HG02981 (cell line): ENCODE data around the gene ARHGEF10L.

Source experiments
- ATAC-seq: cut with Tn5 transposase; IDR thresholded peaks from one replicate; pipeline ENCODE4 v1.9.1; 2021; ENCODE audit warnings: mild to moderate bottlenecking, moderate library complexity; ENCODE audit not compliant: unreplicated experiment

Gene ARHGEF10L

DNA sequence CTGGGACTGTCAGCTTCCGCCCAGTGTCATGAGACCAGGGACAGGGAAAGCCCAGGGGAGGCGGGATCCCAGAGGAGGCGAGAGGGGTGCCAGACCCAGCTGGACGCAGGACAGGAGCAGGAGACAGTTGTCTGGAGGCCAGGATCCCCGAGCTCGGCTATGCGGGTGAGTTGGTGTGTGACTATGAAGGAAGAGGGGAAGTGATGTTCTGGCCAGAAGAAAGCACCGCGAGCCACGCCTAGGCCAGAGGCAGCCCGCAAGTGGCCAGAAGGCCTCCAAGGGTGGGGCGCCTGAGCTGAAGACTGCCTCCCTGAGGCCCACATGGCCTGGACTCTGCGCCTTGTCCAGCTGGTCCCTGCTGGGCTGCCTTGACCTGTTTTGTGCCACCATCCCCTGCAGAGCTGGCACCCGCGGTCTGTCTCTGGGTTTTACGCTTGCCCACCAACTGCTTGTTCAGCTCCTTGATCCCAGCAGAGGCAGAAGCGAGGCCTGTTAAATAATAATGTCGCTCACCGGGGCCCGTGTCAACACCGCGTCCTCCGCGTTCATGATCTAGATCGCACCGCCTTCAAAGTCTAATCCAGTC lies 130.5 kb downstream of the ARHGEF10L start:
- ATAC-seq, result no peak

DNA sequence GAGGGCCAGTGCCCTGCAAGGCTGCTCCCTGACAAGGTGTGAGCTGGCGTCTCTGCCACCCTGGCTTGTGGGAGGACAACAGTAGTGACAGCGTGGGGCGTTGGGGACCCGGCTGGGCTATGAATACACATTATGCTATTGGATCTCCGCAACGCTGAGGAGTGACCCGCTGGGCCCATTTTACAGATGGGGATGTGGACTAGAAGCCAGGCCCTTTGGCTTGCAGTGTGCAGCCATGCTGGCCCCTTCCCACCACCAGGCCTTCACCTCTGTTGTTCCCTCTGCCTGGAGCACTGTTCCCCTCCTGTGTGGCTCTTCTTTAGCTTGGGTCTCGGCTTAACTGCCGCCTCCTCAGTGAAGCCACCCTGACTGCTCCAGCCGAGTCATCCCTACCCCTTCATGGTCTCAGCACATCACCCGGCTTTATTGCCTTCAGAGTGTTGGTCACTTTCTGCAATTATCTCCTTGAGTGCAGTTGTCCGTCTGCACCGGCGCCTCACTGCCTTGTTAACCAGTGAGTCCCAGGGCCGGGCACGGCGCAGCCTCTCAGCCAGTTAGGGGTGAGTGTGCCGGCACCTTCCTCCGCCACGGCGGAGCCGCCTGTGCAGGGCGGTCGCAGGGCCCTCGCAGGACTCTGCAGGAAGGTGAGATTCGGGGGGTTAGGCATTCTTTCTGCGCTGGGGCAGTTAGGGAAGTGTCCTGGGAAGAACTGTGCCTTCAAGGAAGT lies 131.3 kb downstream of the ARHGEF10L start:
- ATAC-seq, result no peak

DNA sequence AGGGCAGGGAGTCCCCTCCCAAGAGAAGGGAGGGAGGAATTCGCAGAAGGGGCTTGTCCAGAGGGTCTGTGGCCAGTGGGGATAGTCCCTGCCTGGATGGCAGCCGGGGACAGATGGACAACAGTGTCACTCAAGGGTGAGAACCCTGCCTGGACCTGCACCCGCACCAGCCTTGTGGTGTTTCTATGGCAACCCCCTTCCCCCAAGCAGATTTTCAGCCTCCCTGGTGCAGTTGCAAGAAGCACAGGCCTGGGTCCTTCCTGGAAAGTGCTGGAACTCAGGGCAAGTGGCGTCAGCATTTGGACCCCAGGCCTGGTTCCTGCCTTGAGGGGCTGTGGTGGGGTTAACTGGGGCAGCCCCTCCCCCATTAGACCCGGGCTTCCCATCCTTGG lies 131.8 kb downstream of the ARHGEF10L start:
- ATAC-seq, result no peak

DNA sequence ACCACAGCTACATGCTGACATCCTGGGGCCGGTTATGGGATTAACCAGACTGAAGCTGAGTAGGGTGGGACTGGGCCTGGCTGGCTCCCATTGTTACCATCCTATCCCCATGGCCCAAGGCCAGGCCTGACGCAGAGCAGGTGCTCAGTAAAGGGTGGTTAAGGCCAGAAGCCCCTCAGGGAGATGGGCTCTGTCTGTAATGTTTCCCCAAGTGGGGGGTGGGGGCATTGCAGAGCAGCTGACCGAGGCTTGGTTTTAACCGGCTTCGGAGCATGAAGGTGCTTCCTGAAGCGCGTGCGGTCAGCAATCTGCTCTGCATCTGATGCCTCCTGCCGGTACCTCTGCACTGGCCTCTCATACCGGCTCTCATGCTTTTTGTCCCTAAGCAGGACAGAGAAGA lies 132.2 kb downstream of the ARHGEF10L start:
- no peak for ATAC-seq

DNA sequence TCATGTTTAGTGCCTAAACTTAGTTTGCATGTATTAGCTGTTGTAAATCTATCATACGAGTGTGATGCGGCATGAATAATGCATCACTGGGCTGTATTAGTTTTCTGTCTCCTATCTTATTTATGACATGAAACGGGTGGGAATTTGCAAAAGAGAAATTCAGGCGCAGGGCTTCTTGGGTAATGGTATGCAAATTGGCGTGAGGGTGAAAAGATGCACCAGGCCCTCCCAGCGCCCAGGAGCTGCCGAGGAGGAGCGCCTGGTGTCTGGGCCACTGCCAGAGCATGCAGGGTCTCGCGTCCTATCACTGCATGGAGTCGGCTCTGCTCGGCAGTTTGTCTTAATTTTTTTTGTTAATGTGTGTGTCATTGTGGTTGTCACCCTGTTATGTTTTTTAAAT lies 132.7 kb downstream of the ARHGEF10L start:
- no peak for ATAC-seq

DNA sequence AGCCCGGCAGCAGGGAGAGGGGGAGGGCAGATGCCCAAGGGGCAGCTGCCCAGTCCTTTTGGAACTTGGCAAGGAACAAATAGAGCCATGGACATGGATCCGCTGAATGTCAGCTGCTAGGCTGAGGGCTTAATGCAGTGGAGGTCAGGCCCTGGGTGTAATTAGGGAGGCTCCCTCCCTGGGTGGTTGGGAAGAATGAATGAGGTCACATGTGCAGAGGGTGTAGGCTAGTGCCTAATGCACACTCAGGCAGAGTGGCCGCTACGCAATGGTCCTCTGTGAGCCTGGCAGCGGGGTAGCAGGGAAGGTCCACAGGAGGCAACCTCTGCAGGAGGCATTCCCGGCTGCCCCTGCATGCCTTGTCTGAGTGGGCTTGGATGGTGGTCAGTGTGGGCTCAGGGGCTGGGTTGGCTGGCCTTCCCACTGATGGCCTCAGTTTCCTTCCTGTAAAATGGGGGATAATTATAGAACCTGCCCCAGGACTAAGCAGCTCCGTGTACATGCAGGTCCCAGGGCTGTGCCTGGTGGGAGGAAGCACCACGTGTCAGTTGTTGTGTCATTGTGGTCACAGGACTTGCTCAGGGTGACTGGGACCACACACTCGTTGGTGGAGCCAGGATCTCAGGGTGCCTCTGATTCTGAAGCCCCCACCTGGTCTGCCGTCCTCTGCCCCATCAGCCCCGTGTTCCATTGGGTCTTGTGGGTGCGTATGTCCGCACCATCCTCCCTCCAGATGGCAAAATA lies 134.0 kb downstream of the ARHGEF10L start:
- ATAC-seq, result no peak

DNA sequence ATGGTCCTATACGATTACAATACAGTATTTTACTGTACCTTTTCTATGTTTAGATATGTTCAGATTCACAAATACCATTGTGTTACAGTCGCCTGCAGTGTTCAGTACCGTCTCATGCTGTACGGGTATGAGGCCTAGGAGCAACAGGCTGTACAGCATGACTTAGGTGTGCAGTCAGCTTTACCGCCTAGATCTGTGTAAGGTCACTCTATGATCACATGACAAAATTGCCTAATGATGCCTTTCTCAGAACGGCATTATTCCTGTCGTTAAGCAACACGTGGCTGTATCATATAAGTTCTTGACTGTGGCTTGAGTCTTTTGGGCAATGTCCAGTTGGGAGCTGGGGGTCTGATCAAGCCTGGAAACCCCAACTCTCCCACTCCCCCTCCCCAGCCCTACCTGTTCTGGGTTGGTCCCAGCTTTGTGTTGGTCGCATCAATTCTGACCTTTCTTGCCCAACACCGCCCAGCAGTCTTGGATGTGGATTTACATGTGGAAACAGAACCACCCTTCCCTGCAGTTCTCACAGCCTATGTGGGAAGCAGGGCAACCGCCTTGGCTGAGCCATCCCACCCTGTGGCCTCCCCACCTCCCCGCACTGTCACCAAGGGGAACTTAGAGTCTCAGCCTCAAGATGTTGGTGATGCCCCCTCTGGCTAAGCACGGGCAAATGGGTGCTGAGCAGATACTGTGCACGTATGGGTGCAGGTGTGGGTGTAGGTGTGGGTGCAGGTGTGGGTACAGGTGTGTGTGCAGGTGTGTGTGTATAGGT lies 135.4 kb downstream of the ARHGEF10L start:
- ATAC-seq, result no peak

DNA sequence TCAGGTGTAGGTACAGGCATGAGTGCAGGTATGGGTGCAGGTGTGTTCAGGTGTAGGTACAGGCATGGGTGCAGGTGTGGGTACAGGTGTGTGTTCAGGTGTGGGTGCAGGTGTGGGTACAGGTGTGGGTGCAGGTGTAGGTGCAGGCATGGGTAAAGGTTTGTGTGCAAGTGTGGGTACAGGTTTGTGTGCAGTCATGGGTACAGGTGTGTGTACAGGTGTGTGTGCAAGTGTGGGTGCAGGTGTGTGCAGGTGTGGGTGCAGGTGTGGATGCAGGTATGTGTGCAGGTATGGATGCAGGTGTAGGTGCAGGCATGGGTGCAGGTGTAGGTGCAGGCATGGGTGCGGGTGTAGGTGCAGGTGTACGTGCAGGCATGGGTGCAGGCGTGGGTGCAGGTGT lies 136.2 kb downstream of the ARHGEF10L start:
- no peak for ATAC-seq

DNA sequence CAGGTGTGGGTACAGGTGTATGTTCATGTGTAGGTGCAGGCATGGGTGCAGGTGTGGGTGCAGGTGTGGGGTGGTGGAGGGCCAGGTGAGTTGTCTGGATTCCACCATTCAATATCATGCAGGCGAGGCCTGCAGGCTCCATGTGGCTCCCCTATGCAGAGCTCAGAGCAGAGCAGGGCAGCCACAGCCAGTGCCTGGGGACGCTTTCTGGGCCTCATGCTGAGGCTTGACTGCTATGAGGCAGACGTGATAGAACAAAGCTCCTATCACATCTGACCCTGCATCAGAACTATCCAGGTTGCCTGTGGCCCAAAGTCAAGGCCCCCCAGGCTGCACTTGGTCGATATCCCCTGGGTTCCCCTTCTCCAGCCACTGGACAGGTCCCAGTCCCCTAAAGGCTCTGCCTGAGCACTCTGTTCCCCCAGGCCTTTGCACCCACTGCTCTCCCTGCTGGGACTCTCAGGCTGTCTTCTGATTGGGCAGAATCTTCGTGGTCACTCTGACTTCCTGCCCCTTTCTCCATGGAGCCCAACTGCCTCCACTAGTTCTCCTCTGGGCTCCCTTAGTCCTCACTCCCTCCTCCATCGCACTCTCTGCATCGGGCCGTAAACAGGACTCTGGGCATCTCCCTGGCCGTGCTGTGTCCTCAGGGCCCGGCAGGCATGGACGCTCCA lies 137.0 kb downstream of the ARHGEF10L start:
- no peak for ATAC-seq

DNA sequence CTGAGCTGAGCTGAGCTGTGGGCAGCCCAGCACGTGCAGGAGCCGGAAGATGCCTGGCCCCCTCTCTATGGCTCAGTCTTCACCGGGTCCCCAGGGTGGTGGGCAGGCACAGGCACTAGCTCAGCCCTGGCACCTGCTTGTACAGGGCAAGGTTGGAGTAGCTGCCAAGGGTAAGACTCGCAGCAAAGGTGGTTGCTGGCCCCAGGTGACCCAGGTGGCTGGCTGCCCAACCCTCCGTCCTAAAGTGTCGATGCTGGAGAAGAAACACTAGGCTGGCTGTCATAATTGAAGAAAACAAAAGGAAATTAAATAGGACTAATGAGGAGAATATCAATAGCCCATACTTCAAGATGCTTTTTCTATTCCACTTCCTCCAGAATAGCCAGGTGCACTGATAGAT lies 138.5 kb downstream of the ARHGEF10L start:
- ATAC-seq, result no peak

DNA sequence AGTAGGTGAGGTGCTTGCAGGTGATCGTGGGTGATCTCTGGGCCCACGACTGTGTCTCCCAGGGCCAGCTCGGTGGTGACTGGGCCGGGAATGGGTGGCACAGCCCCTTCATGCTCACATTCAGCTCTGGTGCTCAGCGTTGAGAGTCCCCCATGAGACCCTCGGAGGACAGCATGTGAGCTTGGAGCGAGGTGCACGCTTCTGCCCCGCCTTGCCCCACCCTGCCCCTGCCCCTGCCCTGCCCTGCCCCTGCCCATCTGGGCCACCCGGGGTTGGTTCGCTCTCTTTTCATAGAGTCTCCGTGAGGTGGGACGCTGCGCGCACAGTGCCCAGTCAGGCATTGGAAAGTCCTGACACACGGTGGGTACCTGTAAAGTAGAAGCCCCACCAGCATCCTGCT lies 140.4 kb downstream of the ARHGEF10L start:
- no peak for ATAC-seq

DNA sequence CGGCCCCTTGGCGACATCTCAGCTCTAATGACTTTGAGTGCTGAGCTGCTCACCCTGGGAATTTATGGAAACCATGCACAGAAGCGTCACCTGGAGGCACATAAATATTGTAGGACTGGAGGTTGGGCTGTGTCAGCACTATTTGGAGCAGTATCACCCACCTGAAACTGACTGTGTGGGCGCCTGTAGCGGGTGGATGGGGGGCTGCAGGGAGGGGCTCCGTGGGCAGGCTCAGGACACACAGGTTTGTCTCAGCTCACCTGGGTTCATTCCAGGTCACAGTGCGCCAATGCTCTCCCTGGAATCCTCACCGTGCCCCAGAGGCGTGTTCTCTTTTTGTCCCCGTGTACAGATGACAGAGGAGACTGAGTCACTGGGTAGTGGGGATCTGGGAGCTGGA lies 140.8 kb downstream of the ARHGEF10L start:
- no peak for ATAC-seq

DNA sequence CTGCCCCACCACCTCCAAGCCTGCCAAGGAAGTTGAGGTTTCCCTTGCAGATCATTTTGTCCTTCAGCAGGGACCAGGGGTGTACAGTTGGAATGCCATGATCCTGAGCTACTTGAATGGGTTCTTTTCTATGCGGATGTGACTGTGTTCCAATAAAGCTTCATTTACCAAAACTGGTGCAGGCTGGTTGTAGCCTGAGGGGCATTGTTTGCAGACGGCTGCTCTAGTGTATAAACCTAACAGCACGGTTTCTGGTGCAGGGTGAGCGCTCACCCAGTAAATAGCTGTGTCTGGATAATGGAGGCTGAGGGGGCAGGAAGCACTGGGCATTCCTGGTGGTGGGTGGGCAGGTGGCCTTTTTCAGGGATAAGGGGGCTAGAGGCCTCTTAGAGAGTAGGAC lies 142.9 kb downstream of the ARHGEF10L start:
- no peak for ATAC-seq

DNA sequence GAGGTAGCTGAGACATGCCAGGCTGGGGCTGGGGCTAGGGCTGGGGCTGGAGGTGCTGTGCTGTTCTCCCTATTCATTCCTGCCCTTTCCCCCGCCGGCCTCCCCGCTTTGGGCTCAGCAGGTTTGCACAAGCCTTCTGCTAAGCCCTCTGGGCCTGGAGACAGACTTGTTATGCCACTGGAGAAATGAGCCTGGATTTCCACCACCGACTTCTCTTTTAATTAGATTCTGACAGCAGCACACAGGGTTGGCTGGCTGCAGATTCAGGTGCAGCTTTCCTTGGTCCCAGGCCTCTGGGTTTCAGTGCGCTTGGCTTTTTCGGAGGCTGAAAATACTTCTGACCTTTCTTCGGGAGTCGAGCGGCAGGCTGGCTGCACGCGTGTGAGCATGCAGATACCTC lies 144.1 kb downstream of the ARHGEF10L start:
- ATAC-seq, result no peak

DNA sequence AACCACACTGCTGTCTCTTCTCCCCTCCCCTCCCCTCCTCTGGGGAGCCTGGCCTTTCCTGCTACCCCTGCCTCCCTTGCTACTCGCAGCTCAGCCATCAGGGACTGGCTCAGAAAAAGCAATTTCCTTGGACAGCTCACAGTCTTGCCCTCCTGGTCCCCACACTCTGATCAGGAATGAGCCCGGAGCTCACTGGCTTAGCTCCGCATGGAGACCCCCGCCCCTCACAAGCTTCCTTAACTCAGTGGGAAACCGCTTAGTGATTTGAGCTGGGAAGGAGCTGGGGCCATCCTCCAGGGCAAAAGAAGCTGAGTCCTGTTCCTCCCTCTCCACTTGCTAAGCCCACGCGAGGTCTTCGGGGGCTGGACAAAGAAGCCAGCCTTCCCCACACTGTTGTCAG lies 145.3 kb downstream of the ARHGEF10L start:
- ATAC-seq, result no peak

DNA sequence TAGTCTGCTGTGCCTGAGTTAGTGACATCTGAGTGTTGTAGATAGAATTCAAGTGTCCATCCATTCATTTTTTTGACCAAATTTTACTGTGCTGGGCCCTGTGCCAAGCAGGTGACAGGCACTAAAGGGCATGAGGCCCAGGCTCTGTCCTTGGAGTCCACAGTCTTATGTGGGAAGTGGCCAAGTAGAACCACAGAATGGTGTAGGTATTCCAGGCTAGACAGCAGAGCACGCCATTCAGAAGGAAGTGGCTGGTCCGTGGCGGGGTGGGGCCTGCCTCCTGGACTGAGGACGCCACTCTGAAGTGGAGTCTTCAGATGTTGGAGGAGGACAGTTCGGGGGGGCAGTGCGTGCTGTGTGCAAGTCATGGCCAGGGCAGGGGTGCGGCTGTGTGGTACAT lies 146.8 kb downstream of the ARHGEF10L start:
- no peak for ATAC-seq

DNA sequence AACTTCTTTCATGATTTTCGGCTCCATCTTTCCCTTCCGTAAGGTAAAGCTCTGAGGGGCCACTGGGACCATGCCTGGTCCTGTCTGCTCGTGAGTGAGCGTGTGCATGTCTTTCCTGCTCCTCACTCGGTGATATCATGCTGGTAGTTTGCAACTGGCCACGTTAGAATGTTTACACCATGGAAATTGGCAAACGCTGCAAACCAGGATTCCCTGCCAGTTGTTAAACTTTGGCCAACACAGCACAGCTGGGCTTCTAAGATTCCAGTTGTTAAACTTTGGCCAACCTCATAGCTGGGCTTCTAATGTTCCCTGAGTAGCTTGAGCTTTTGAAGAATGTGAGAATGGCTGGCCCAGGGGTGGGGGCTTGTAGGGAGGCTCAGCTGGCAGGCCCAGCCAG lies 147.6 kb downstream of the ARHGEF10L start:
- no peak for ATAC-seq

DNA sequence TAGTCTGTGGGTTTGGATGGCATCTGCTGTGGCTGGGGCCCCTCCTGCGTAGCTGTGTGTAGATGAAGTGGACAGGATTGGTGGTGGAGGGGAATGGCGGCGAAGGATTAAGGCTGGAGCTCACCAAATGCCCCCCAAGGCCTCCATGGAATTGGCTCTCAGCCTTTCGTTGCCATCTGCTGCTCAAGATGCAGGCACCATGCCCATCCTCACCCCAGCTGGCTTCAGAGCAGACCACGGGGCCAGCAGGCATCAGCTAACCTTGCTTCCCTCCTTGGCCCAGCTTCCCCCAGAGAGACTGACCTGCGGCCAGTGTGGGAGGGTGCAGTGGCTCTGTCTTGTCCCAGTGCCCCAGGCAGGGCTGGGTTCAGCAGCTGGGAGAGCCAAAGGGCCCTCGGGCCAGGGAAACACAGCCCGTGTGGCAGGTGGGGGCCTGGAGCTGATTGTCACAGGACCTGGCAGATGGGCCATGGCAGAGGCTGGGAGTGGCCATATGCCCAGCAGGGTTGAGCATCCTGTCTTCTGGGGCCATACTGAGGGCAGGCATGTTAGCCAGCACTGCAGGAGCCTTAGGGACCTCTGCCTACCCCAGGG lies 148.8 kb downstream of the ARHGEF10L start:
- ATAC-seq, result no peak

DNA sequence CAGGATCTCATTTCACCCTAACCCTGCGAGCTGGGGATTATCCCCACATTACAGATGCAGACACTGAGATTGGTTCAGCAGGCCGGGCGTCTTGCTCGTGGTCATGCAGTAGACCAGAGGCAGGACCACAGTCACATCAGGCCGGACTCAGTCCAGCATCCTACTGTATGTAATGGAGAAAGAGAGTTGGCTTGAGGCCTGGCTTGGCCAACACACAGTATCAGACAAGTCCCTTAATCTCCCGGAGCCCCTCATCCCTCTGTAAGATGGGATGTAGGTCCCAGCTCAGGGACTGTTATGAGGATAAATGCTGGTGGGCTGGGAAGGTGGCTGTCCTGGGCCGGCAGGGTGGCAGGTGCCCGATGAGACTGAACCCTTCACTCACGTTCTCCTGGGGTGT lies 149.5 kb downstream of the ARHGEF10L start:
- ATAC-seq, result no peak

DNA sequence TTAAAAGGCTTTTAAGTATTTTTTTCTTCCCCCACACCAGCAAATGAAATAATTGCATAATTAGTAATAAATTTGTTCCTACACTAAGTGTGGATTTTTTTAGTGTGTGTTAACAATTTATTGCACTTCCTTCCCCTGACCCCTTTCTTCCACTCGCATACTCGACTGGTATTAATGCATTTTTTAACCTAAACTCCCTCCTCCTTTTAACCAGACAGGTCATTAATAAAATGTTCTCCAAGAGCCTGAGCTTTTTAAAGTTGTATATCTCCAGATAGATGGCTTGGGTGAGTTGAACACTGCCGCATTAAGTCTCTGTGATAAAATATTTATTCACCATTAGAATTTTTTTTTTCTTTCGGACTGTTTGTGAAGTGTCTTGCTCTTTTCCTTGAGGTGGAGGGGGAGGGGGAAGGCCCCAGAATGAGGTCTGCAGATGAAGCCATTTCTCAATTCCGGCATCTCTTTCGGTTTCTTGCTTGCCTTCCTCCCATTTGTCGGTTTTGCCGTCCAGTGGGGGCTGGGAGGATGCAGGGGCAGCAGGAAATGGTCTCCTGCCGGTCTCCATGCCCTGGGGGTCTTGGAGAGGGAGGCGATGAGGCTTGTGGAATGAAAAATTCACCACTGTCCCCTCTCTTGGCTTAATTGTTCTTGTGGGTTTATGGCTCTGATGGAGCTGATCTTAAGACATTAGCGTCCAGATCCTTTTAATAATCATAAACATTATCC lies 151.6 kb downstream of the ARHGEF10L start:
- no peak for ATAC-seq
